Fibroblast of skin of left quadriceps (primary cell): ENCODE measurements around the gene TMEM131L.
A peak's percentile ranks its signal among the peaks of the same experiment; 100 is the strongest.
"Not testable (repeated sequence)": the region's sequence is repeated elsewhere in the genome, so short reads cannot be mapped to it uniquely, and the experiment has no call there.

ENCODE experiments used
- DNase-seq, 2 experiments: peaks; one replicate each; pipeline ENCODE4 v3.0.0-alpha.2; 2013; ENCODE audit warnings: low read depth in 2 of 2

Gene TMEM131L

GRCh38 chr4:153647975-153648374, 181.8 kb downstream of the TMEM131L start:
- DNase-seq = no peak

DNA sequence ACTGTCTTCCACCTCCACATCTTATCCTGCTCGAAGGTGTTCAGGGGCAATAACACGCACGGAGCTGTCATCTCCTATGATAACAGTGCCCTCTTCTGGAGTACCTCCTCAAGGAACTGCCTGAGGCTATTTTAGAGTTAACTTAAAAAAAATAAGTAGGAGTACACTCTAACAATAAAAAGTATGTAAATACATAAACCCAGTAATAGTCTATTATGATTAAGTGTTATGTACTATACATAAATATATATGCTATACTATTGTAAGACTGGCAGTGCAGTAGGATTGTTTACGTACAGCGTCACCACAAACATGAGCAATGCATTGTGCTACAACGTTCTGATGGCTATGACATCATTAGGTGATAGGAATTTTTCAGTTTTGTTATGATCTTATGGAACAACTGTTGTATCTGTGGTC, 183.4 kb downstream of the TMEM131L start:
- peak in 1 of 2 experiments; percentile 4 for DNase-seq

GRCh38 chr4:153651116-153651515, 185.0 kb downstream of the TMEM131L start:
- DNase-seq = no peak

DNA sequence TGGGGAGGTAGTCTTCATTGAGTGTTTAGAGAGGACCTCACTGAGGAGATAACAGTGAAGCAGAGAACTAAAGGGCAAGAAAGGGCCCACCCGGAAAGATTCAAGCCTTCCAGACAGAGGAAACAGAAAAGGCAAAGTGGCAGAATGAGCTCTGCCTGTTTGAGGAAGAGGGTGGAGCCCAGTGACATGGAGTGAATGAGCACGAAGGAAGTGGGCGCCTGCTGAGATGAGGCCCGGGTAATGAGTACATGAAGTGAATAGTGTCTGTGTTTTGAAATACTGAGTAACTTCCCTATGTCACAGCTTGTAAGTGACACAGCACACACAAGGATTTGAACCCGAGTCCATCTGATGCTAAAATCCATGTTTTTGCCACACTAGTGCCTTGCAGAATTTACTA, 185.4 kb downstream of the TMEM131L start:
- no peak for DNase-seq

- DNase-seq = no peak
Measured at GRCh38 chr4:153652051-153652784, 186.1 kb downstream of the TMEM131L start.

- no peak for DNase-seq
Measured at GRCh38 chr4:153655002-153655541, 188.9 kb downstream of the TMEM131L start.

GRCh38 chr4:153655928-153656327, 189.8 kb downstream of the TMEM131L start:
- DNase-seq = no peak

GRCh38 chr4:153661215-153661822, 195.2 kb downstream of the TMEM131L start:
- no peak for DNase-seq

- DNase-seq = no peak
Measured at GRCh38 chr4:153661908-153662307, 195.7 kb downstream of the TMEM131L start.

DNA sequence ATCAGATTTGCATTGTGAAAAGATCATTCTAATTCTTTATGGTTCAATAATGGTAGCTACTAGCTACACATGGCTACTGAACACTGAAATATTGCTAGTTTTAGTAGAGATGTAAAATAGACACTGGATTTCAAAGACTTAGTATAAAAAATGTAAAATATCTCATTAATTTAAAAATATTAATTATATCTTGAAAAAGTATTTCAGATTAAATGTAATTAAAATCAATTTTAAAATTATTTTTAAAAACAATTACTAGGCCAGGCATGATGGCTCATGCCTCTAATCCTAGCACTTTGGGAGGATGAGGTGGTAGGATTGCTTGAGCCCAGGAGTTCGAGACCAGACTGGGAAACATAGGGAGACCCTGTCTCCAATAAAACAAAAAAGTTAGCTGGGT, 197.5 kb downstream of the TMEM131L start:
- no peak for DNase-seq

- not testable (repeated sequence) for DNase-seq
Measured at GRCh38 chr4:153666505-153666904, 200.3 kb downstream of the TMEM131L start.

GRCh38 chr4:153668647-153669046, 202.5 kb downstream of the TMEM131L start:
- DNase-seq = no peak

DNA sequence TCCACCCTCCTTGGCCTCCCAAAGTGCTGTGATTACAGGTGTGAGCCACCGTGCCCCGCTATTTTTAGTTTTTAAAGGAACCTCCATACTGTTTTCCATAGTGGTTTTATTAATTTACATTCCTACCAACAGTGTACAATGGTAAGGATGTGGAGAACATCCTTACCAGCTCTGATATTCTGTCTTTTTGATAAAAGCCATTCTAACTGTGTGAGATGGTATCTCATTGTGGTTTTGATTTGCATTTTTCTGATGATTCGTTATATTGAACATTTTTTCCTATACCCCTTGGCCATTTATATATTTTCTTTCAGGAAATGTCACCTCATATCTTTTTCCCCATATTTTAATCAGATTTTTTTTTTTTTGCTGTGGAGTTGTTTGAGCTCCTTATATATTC, 203.7 kb downstream of the TMEM131L start:
- no peak for DNase-seq

GRCh38 chr4:153676486-153676885, 210.3 kb downstream of the TMEM131L start:
- no peak for DNase-seq

- peak; percentile 5 to 12 for DNase-seq
Measured at GRCh38 chr4:153676984-153677383, 210.8 kb downstream of the TMEM131L start.

DNA sequence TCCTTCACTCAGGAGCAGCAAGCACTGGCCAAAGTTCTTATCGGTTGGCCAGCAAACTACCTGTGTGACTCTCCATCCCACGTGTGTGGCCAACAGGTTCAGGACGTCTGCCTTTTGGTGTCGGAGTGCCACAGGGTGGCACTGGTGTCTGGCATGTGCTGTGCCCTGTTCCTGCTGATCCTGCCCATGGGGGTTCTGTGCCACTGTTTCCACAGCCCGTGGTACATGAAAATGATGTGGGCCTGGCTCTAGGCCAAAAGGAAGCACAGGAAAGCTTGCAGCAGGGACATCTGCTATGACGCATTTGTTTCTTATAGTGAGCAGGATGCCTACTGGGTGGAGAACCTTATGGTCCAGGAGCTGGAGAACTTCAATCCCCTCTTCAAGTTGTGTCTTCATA, 213.3 kb downstream of the TMEM131L start:
- DNase-seq = no peak

GRCh38 chr4:153683763-153684181, 217.6 kb downstream of the TMEM131L start:
- DNase-seq = no peak

- no peak for DNase-seq
Measured at GRCh38 chr4:153684182-153684970, 218.2 kb downstream of the TMEM131L start, which contains the start of gene TLR2. TLR2 (plus strand) TSS chr4:153684280; CDS start chr4:153702908, 18,628 bp downstream.

GRCh38 chr4:153684971-153685371, 218.8 kb downstream of the TMEM131L start:
- DNase-seq = no peak
